ENCODE data around the gene PCK1. TPM values are rescaled to one million over a fixed set of nuclear protein-coding genes. Genes with fewer than 3 reads are reported as not detected.

PCK1 gene
- total and polyA plus RNA-seq, 2 donors (not counting 1 experiment from before 2014, with no cell fraction given), result under 0.01 TPM; not detected in 1

GRCh38 chr20:57577679-57578475 lies 17.0 kb downstream of the PCK1 start:
- no peak overlapping the region for H3K4me3 ChIP-seq (replicated peaks in 1 of 4; ENCODE audit: control extremely low read depth in 1 of 4, insufficient read depth in 1 of 4, low read depth in 3 of 4, low read length in 4 of 4)
- H3K9ac ChIP-seq (ENCODE audit: insufficient read depth, low read length), result no peak overlapping the region
- H3K79me2 ChIP-seq (ENCODE audit: control insufficient read depth, insufficient read depth, low read length), result no peaks in the 10 kb centered on the region
- DNase-seq (ENCODE audit: low read depth in 2 of 2), result no peak
- H3K4me1 ChIP-seq (ENCODE audit: control insufficient read depth, extremely low read depth, insufficient read depth, low read length), result no peaks in the 10 kb centered on the region
- no peaks in the 10 kb centered on the region for H3K9me3 ChIP-seq (ENCODE audit: control insufficient read depth, insufficient read depth, low read depth, low read length)
- H3K36me3 ChIP-seq (ENCODE audit: control insufficient read depth, insufficient read depth, low read length), result no peaks in the 10 kb centered on the region
- H3K27me3 ChIP-seq (ENCODE audit: control insufficient read depth, insufficient read depth, low read length), result no peaks in the 10 kb centered on the region
- no peak overlapping the region for H3K27ac ChIP-seq (ENCODE audit: insufficient read depth, low read length)
- TF ChIP-seq CTCF (conservative IDR thresholded peaks at IDR 0.05 in 1 of 2, IDR thresholded peaks at IDR 0.05 in 1 of 2; ENCODE audit: low read depth in 1 of 2, low read length in 2 of 2) (no peak), EZH2 (IDR thresholded peaks at IDR 0.05; ENCODE audit: low read length, missing control alignments) (no peak)
- no peak overlapping the region for H2AFZ ChIP-seq (ENCODE audit: low read length)
- no peak overlapping the region for H3K4me2 ChIP-seq (ENCODE audit: extremely low read depth, insufficient read depth, low read length)
- no peaks in the 10 kb centered on the region for H4K20me1 ChIP-seq (ENCODE audit: control insufficient read depth, extremely low read depth, insufficient read depth, low read length)

- no peaks in the 10 kb centered on the region for H3K27me3 ChIP-seq (ENCODE audit: control insufficient read depth, insufficient read depth, low read length)
Observed at GRCh38 chr20:57578476-57579165, 17.7 kb downstream of the PCK1 start.

More at GRCh38 chr20:57578476-57579165, 17.7 kb downstream of the PCK1 start:
- Histone ChIP-seq H3K4me2 (ENCODE audit: extremely low read depth, insufficient read depth, low read length) (no peak overlapping the region), H3K9me3 (ENCODE audit: control insufficient read depth, insufficient read depth, low read depth, low read length) (no peaks in the 10 kb centered on the region), H3K79me2 (ENCODE audit: control insufficient read depth, insufficient read depth, low read length) (no peaks in the 10 kb centered on the region), H3K27ac (ENCODE audit: insufficient read depth, low read length) (no peak overlapping the region), H3K36me3 (ENCODE audit: control insufficient read depth, insufficient read depth, low read length) (no peaks in the 10 kb centered on the region), H3K4me3 (replicated peaks in 1 of 4; ENCODE audit: control extremely low read depth in 1 of 4, insufficient read depth in 1 of 4, low read depth in 3 of 4, low read length in 4 of 4) (no peak overlapping the region), H3K9ac (ENCODE audit: insufficient read depth, low read length) (no peak overlapping the region), H3K4me1 (ENCODE audit: control insufficient read depth, extremely low read depth, insufficient read depth, low read length) (no peaks in the 10 kb centered on the region), H2AFZ (ENCODE audit: low read length) (no peak overlapping the region), H4K20me1 (ENCODE audit: control insufficient read depth, extremely low read depth, insufficient read depth, low read length) (no peaks in the 10 kb centered on the region)
- TF ChIP-seq EZH2 (IDR thresholded peaks at IDR 0.05; ENCODE audit: low read length, missing control alignments) (no peak), CTCF (conservative IDR thresholded peaks at IDR 0.05 in 1 of 2, IDR thresholded peaks at IDR 0.05 in 1 of 2; ENCODE audit: low read depth in 1 of 2, low read length in 2 of 2) (no peak)
- no peak for DNase-seq (ENCODE audit: low read depth in 2 of 2)

Data from fibroblast of lung (primary cell).